HCT116 (cell line): Measurements from ENCODE around the gene SNAPC2.

Experiments used
- ELF1 ChIP-seq: IDR thresholded peaks from 2 replicates; pipeline ENCODE4 v1.6.1; 2012; ENCODE audit warnings: low read depth, borderline replicate concordance
- EZH2 ChIP-seq: fragments of 200-600 bp; sonication (generic); IDR thresholded peaks from 2 replicates; pipeline ENCODE4 v1.6.1; 2017; ENCODE audit warnings: antibody characterized with exemption, mixed run types
- EZH2phosphoT487 ChIP-seq: fragments of 200-600 bp; IDR thresholded peaks from 2 replicates; pipeline ENCODE4 v1.6.1; 2018; ENCODE audit warnings: antibody characterized with exemption, borderline replicate concordance
- JUND ChIP-seq: IDR thresholded peaks from 2 replicates; pipeline ENCODE4 v1.6.1; 2012
- POLR2A ChIP-seq: IDR thresholded peaks from 2 replicates; pipeline ENCODE4 v1.7.0; 2011; ENCODE audit warnings: borderline replicate concordance; ENCODE audit not compliant: insufficient read depth, insufficient read length; ENCODE audit errors: extremely low read depth
- POLR2AphosphoS5 ChIP-seq: IDR thresholded peaks from 2 replicates; pipeline ENCODE4 v1.6.1; 2011; ENCODE audit warnings: mild to moderate bottlenecking, low read depth, low read length, moderate library complexity
- TCF7L2 ChIP-seq: IDR thresholded peaks from 2 replicates; pipeline ENCODE4 v1.7.0; 2011; ENCODE audit warnings: borderline replicate concordance, inconsistent platforms; ENCODE audit not compliant: insufficient read depth, insufficient read length; ENCODE audit errors: extremely low read depth
- TF ChIP-seq, protein P1 (sequence below), 3 experiments: fragments of 200-600 bp in 1 of 3; sonication (generic) in 1 of 3; IDR thresholded peaks in 2 of 3; conservative IDR thresholded peaks in 1 of 3; 2 replicates each; pipeline ENCODE4 v1.5.1; 2012 to 2017; ENCODE audit warnings: low read depth in 2 of 3, low read length in 2 of 3, antibody characterized with exemption in 1 of 3, borderline replicate concordance in 1 of 3, control low read depth in 1 of 3, mild to moderate bottlenecking in 1 of 3, mixed read lengths in 1 of 3, mixed run types in 1 of 3, moderate library complexity in 1 of 3; ENCODE audit not compliant: insufficient read depth in 1 of 3
- TF ChIP-seq, protein P2 (sequence below): IDR thresholded peaks from 2 replicates; pipeline ENCODE4 v1.6.1; 2012; ENCODE audit warnings: low read depth

DNA sequence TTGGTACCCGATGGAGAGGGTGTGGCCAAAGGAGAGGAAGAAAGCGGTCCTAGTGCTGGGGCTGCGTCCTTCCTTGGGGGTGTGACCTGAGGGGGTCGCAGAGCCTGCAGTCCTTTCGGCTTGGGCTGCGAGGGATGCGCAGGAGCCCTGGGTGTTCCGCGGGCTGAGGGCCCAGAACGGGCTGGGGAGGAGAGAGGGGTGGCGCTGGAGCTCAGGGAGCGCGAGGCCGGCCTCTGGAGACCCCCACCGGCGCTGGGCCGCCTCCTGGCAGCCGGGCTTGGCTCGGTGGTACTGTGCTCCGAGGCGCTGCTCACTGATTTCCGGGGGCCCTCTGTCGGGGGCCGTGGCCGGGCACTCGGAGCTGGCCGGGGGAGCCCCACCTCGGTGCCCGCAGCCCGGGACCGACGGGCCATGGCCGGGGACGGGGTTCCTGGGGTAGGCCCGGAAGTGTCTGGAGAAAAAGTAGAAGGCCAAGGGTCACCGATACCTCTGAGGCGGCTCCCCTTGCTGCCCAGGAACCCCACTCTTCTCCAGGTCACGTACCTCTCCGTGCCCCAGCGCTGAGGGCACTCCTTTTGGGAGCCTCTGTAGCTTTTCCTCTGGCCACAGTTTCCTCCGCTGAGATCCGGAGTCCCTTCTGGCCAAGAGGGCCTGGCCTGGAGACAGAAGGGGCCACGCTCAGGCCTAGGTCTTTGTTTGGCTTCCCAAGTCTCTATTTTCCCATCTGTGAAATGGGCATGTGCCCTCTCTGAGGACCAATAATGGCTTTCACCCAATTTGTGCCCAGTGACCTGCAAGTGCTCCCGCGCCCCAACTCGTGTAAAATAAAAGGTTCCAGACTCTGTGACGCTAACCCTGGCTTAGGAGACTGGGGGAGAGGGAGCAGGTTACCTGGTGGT is 47.6 kb upstream of the SNAPC2 start:
- TF ChIP-seq EZH2phosphoT487: no peak
- no peak for TF ChIP-seq ELF1
- TF ChIP-seq, protein P1, sequence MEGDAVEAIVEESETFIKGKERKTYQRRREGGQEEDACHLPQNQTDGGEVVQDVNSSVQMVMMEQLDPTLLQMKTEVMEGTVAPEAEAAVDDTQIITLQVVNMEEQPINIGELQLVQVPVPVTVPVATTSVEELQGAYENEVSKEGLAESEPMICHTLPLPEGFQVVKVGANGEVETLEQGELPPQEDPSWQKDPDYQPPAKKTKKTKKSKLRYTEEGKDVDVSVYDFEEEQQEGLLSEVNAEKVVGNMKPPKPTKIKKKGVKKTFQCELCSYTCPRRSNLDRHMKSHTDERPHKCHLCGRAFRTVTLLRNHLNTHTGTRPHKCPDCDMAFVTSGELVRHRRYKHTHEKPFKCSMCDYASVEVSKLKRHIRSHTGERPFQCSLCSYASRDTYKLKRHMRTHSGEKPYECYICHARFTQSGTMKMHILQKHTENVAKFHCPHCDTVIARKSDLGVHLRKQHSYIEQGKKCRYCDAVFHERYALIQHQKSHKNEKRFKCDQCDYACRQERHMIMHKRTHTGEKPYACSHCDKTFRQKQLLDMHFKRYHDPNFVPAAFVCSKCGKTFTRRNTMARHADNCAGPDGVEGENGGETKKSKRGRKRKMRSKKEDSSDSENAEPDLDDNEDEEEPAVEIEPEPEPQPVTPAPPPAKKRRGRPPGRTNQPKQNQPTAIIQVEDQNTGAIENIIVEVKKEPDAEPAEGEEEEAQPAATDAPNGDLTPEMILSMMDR (IDR thresholded peaks at IDR 0.05 in 2 of 3, conservative IDR thresholded peaks at IDR 0.05 in 1 of 3; ENCODE audit: borderline replicate concordance in 1 of 3, insufficient read depth in 1 of 3, low read depth in 2 of 3, low read length in 2 of 3): no peak
- no peak for TF ChIP-seq POLR2A
- no peak for TF ChIP-seq TCF7L2
- TF ChIP-seq EZH2: no peak
- TF ChIP-seq, protein P2, sequence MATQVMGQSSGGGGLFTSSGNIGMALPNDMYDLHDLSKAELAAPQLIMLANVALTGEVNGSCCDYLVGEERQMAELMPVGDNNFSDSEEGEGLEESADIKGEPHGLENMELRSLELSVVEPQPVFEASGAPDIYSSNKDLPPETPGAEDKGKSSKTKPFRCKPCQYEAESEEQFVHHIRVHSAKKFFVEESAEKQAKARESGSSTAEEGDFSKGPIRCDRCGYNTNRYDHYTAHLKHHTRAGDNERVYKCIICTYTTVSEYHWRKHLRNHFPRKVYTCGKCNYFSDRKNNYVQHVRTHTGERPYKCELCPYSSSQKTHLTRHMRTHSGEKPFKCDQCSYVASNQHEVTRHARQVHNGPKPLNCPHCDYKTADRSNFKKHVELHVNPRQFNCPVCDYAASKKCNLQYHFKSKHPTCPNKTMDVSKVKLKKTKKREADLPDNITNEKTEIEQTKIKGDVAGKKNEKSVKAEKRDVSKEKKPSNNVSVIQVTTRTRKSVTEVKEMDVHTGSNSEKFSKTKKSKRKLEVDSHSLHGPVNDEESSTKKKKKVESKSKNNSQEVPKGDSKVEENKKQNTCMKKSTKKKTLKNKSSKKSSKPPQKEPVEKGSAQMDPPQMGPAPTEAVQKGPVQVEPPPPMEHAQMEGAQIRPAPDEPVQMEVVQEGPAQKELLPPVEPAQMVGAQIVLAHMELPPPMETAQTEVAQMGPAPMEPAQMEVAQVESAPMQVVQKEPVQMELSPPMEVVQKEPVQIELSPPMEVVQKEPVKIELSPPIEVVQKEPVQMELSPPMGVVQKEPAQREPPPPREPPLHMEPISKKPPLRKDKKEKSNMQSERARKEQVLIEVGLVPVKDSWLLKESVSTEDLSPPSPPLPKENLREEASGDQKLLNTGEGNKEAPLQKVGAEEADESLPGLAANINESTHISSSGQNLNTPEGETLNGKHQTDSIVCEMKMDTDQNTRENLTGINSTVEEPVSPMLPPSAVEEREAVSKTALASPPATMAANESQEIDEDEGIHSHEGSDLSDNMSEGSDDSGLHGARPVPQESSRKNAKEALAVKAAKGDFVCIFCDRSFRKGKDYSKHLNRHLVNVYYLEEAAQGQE: no peak
- no peak for TF ChIP-seq POLR2AphosphoS5
- no peak for TF ChIP-seq JUND
